Measurements from ENCODE around the gene DNAH3. TPM values are rescaled to one million over a fixed set of nuclear protein-coding genes. Genes with fewer than 3 reads are reported as not detected.

DNAH3 gene
- total RNA-seq, 1 experiment from 2014 or later, result 0.21 TPM

- no peaks in the 10 kb centered on the region for H3K36me3 Mint-ChIP-seq (ENCODE audit: insufficient read depth, unreplicated experiment)
- TF ChIP-seq, protein P1, sequence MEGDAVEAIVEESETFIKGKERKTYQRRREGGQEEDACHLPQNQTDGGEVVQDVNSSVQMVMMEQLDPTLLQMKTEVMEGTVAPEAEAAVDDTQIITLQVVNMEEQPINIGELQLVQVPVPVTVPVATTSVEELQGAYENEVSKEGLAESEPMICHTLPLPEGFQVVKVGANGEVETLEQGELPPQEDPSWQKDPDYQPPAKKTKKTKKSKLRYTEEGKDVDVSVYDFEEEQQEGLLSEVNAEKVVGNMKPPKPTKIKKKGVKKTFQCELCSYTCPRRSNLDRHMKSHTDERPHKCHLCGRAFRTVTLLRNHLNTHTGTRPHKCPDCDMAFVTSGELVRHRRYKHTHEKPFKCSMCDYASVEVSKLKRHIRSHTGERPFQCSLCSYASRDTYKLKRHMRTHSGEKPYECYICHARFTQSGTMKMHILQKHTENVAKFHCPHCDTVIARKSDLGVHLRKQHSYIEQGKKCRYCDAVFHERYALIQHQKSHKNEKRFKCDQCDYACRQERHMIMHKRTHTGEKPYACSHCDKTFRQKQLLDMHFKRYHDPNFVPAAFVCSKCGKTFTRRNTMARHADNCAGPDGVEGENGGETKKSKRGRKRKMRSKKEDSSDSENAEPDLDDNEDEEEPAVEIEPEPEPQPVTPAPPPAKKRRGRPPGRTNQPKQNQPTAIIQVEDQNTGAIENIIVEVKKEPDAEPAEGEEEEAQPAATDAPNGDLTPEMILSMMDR (IDR thresholded peaks at IDR 0.05; ENCODE audit: unreplicated experiment), result no peak
- H3K27me3 Mint-ChIP-seq (ENCODE audit: unreplicated experiment), result no peaks in the 10 kb centered on the region
- peaks cover 2% of the 10 kb centered on the region for H3K9me3 Mint-ChIP-seq (ENCODE audit: low read depth, unreplicated experiment)
- peaks cover 11% of the 10 kb centered on the region for H3K4me1 Mint-ChIP-seq (ENCODE audit: low read depth, unreplicated experiment)
- no peak overlapping the region for H3K27ac Mint-ChIP-seq (ENCODE audit: unreplicated experiment)
- BruUV-seq (replicated peaks), result no TSS peak
- CTCF ChIA-PET, result no interaction called here
- no peak overlapping the region for H3K4me3 Mint-ChIP-seq (ENCODE audit: low read depth, unreplicated experiment)
- intact Hi-C loops (cut with micrococcal nuclease; ENCODE audit: unreplicated experiment), result no loop called here
- no peak for DNase-seq
Observed at GRCh38 chr16:21088143-21088542, 62.5 kb downstream of the DNAH3 start.

GRCh38 chr16:21084631-21085225 is 65.9 kb downstream of the DNAH3 start:
- Mint-ChIP-seq H3K4me3 (ENCODE audit: low read depth, unreplicated experiment) (no peak overlapping the region), H3K27me3 (ENCODE audit: unreplicated experiment) (no peaks in the 10 kb centered on the region), H3K4me1 (ENCODE audit: low read depth, unreplicated experiment) (peaks cover 11% of the 10 kb centered on the region), H3K9me3 (ENCODE audit: low read depth, unreplicated experiment) (peaks cover 2% of the 10 kb centered on the region), H3K36me3 (ENCODE audit: insufficient read depth, unreplicated experiment) (no peaks in the 10 kb centered on the region), H3K27ac (ENCODE audit: unreplicated experiment) (no peak overlapping the region)
- no peak for DNase-seq
- intact Hi-C loops (cut with micrococcal nuclease; ENCODE audit: unreplicated experiment), result no loop called here
- CTCF ChIA-PET, result interaction anchor here (0.7 to 2.0 kb wide), 2 partner anchors 233 to 1321 kb away, joined by 4 to 10 read pairs; no protein-coding TSS in a partner anchor
- TF ChIP-seq, protein P1 (IDR thresholded peaks at IDR 0.05; ENCODE audit: unreplicated experiment), result no peak
- BruUV-seq (replicated peaks), result no TSS peak

DNA sequence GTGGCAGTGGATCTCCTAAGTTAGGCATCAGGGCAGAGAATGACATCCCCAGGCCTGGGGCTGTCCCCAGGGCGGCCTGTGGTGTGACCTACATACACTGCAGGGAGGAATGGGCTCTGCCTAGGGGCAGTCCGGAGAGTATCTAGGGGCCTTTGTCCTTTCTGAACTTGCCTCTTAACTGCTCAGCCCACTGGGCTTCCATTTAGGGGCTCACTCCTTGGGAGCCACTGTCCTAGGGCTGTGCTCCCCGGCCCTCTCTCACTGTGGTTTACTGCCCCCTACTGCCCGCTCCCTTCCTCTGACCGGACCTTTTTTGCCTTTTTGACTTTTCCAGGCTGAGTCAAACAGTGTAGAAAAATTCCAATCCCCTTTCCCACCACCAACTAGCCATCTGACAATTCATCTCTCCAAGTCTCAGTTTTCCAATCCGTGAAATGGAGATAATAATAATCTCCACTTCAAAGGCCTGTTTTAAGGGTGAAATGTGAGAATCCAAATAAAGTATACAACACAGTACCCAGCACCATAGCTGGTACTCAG is 66.8 kb downstream of the DNAH3 start:
- H3K9me3 Mint-ChIP-seq (ENCODE audit: low read depth, unreplicated experiment), result no peaks in the 10 kb centered on the region
- DNase-seq, result peak; percentile 82
- CTCF ChIA-PET, result interaction anchor here (2.0 kb wide), 1 partner anchor 233 kb away, joined by 10 read pairs; no protein-coding TSS in a partner anchor
- no peaks in the 10 kb centered on the region for H3K27me3 Mint-ChIP-seq (ENCODE audit: unreplicated experiment)
- intact Hi-C loops (cut with micrococcal nuclease; ENCODE audit: unreplicated experiment), result loop anchor here (1.0 kb wide), 2 partner anchors 233 to 284 kb away; no protein-coding TSS in a partner anchor
- peaks cover 7% of the 10 kb centered on the region for H3K4me1 Mint-ChIP-seq (ENCODE audit: low read depth, unreplicated experiment)
- BruUV-seq (replicated peaks), result no TSS peak
- no peaks in the 10 kb centered on the region for H3K36me3 Mint-ChIP-seq (ENCODE audit: insufficient read depth, unreplicated experiment)
- TF ChIP-seq, protein P1 (IDR thresholded peaks at IDR 0.05; ENCODE audit: unreplicated experiment), result peak; percentile 82
- no peak overlapping the region for H3K27ac Mint-ChIP-seq (ENCODE audit: unreplicated experiment)
- no peak overlapping the region for H3K4me3 Mint-ChIP-seq (ENCODE audit: low read depth, unreplicated experiment)

DNA sequence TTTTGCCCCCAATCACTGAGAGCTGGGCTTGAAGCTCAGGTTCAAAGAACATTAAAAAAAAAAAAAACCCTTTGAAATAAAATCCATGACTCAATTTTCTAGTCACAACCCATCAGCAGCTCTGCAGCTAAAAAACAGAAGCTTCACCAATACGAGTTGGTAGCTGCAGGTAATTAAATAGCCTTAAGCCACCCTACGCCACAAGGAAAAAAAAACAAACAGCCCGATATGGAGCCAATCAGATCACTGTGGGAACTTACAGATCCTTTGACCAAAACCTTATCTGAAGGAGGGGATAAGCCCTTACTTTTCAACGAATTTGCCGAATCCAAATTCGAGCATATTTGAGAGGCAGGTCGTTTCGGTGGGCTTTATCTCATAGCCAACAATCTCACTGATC is 69.3 kb downstream of the DNAH3 start:
- Mint-ChIP-seq H3K27ac (ENCODE audit: unreplicated experiment) (no peak overlapping the region), H3K36me3 (ENCODE audit: insufficient read depth, unreplicated experiment) (no peaks in the 10 kb centered on the region), H3K9me3 (ENCODE audit: low read depth, unreplicated experiment) (no peaks in the 10 kb centered on the region), H3K27me3 (ENCODE audit: unreplicated experiment) (no peaks in the 10 kb centered on the region), H3K4me1 (ENCODE audit: low read depth, unreplicated experiment) (no peaks in the 10 kb centered on the region), H3K4me3 (ENCODE audit: low read depth, unreplicated experiment) (no peak overlapping the region)
- TF ChIP-seq, protein P1 (IDR thresholded peaks at IDR 0.05; ENCODE audit: unreplicated experiment), result no peak
- no peak for DNase-seq
- CTCF ChIA-PET, result interaction anchor here (0.7 kb wide), 1 partner anchor 32 kb away, joined by 3 read pairs; no protein-coding TSS in a partner anchor
- intact Hi-C loops (cut with micrococcal nuclease; ENCODE audit: unreplicated experiment), result no loop called here
- no TSS peak for BruUV-seq (replicated peaks)
